Activated CD4-positive, alpha-beta T cell treated with anti-CD3 and anti-CD28 coated beads, Interleukin-2, amount 50 U/mL, for 48 hours (primary cell): ENCODE data around the gene PAK4.
"Not testable (repeated sequence)": the region's sequence is repeated elsewhere in the genome, so short reads cannot be mapped to it uniquely, and the experiment has no call there.

ENCODE experiments used
- DNase-seq, 2 experiments: peaks; one replicate each; pipeline ENCODE4 v3.0.0-alpha.2; 2020

PAK4 gene

GRCh38 chr19:39130337-39131254 lies 5.0 kb downstream of the PAK4 start:
- DNase-seq, result no peak

- DNase-seq, result no peak
Observed at GRCh38 chr19:39131255-39131755, 5.7 kb downstream of the PAK4 start.

GRCh38 chr19:39132344-39132969 lies 6.9 kb downstream of the PAK4 start:
- DNase-seq, result peak in 1 of 2 experiments; percentile 18

- no peak for DNase-seq
Observed at GRCh38 chr19:39133431-39134270, 8.1 kb downstream of the PAK4 start.

GRCh38 chr19:39135701-39136100 lies 10.1 kb downstream of the PAK4 start:
- no peak for DNase-seq

GRCh38 chr19:39136225-39136940 lies 10.8 kb downstream of the PAK4 start:
- no peak for DNase-seq

GRCh38 chr19:39137131-39137530 lies 11.5 kb downstream of the PAK4 start:
- DNase-seq, result no peak

GRCh38 chr19:39138221-39139211 lies 12.9 kb downstream of the PAK4 start:
- no peak for DNase-seq

GRCh38 chr19:39139305-39139874 lies 13.8 kb downstream of the PAK4 start:
- no peak for DNase-seq

GRCh38 chr19:39139971-39140453 lies 14.4 kb downstream of the PAK4 start:
- no peak for DNase-seq

- no peak for DNase-seq
Observed at GRCh38 chr19:39140594-39140993, 15.0 kb downstream of the PAK4 start.

- DNase-seq, result no peak
Observed at GRCh38 chr19:39141929-39142328, 16.3 kb downstream of the PAK4 start.

GRCh38 chr19:39142630-39143029 lies 17.0 kb downstream of the PAK4 start:
- DNase-seq, result no peak

- DNase-seq, result not testable (repeated sequence)
Observed at GRCh38 chr19:39143757-39144289, 18.2 kb downstream of the PAK4 start.

- DNase-seq, result no peak
Observed at GRCh38 chr19:39144290-39145071, 18.9 kb downstream of the PAK4 start.

- DNase-seq, result no peak
Observed at GRCh38 chr19:39145180-39145953, 19.8 kb downstream of the PAK4 start.

- no peak for DNase-seq
Observed at GRCh38 chr19:39146091-39146490, 20.5 kb downstream of the PAK4 start.

- no peak for DNase-seq
Observed at GRCh38 chr19:39146686-39147450, 21.3 kb downstream of the PAK4 start.
